IMR-90 (cell line): ENCODE results near the gene LOXL4. TPM values are rescaled to one million over a fixed set of nuclear protein-coding genes. Genes with fewer than 3 reads are reported as not detected.

ENCODE experiments used
- ATAC-seq: fragments of 200-7000 bp; cut with Tn5 transposase; 2 replicates; pipeline ENCODE4 v1.9.1; 2020; ENCODE audit warnings: low read depth, mild to moderate bottlenecking, moderate library complexity
- BruUV-seq: library from RNA; stranded (reverse); fragments of 400-500 nt; replicated peaks from 2 replicates; lab custom pipeline; 2021; lab: Mats Ljungman, UMichigan
- CTCF ChIA-PET: fragments of 300-600 bp; formaldehyde crosslinking; extraction: SDS; loops from one replicate; lab custom pipeline; 2021; ENCODE audit warnings: antibody characterized with exemption; lab: Yijun Ruan, JAX
- POLR2A ChIA-PET: fragments of 300-600 bp; sonication (Branson Sonifier 250); formaldehyde crosslinking; loops from one replicate; lab custom pipeline; 2022; ENCODE audit warnings: antibody characterized with exemption; ENCODE audit not compliant: unreplicated experiment; lab: Charles Lee
- DNase-seq: peaks from one replicate; pipeline ENCODE4 v3.0.0; 2013
- H2AFZ ChIP-seq: replicated peaks from 2 replicates; pipeline ENCODE3; 2013; ENCODE audit warnings: low read length, mild to moderate bottlenecking; ENCODE audit not compliant: poor library complexity
- H2AK5ac ChIP-seq: 2 replicates; pipeline ENCODE4 v1.6.1; 2013; ENCODE audit warnings: low read depth, low read length, inconsistent platforms
- H2AK9ac ChIP-seq: replicated peaks from 2 replicates; pipeline ENCODE3; 2013; ENCODE audit warnings: mild to moderate bottlenecking, low read depth, low read length, moderate library complexity; ENCODE audit not compliant: poor library complexity
- H2BK120ac ChIP-seq: 2 replicates; pipeline ENCODE4 v1.6.1; 2013; ENCODE audit warnings: low read depth, low read length, inconsistent platforms
- H2BK15ac ChIP-seq: 3 replicates; pipeline ENCODE4 v1.6.1; 2013; ENCODE audit warnings: low read depth, low read length, inconsistent platforms
- H2BK20ac ChIP-seq: 2 replicates; pipeline ENCODE4 v1.6.1; 2013; ENCODE audit warnings: low read depth, mild to moderate bottlenecking, inconsistent platforms, low read length, moderate library complexity
- H2BK5ac ChIP-seq: 2 replicates; pipeline ENCODE4 v1.6.1; 2013; ENCODE audit warnings: mild to moderate bottlenecking, low read depth, low read length, inconsistent platforms; ENCODE audit not compliant: poor library complexity, severe bottlenecking
- H3K14ac ChIP-seq: replicated peaks from 2 replicates; pipeline ENCODE4 v1.6.1; 2013; ENCODE audit warnings: low read depth, low read length, inconsistent platforms
- H3K18ac ChIP-seq: 2 replicates; pipeline ENCODE4 v1.6.1; 2013; ENCODE audit warnings: low read depth, low read length, control low read depth
- H3K23ac ChIP-seq: 2 replicates; pipeline ENCODE4 v1.6.1; 2013; ENCODE audit warnings: low read depth, low read length, inconsistent platforms
- H3K27ac ChIP-seq: 2 replicates; pipeline ENCODE4 v1.5.1; 2013; ENCODE audit warnings: mild to moderate bottlenecking, control low read depth, low read length; ENCODE audit not compliant: insufficient read depth
- H3K27me3 ChIP-seq: 2 replicates; pipeline ENCODE4 v1.6.1; 2013; ENCODE audit warnings: low read length; ENCODE audit not compliant: control insufficient read depth, insufficient read depth
- H3K36me3 ChIP-seq: 2 replicates; pipeline ENCODE4 v1.6.1; 2013; ENCODE audit warnings: low read length, mixed read lengths; ENCODE audit not compliant: control insufficient read depth, insufficient read depth
- H3K4ac ChIP-seq: 2 replicates; pipeline ENCODE4 v1.6.1; 2013; ENCODE audit warnings: low read depth, low read length, inconsistent platforms
- H3K4me1 ChIP-seq: 2 replicates; pipeline ENCODE4 v1.6.1; 2013; ENCODE audit warnings: low read length, mixed read lengths; ENCODE audit not compliant: control insufficient read depth, insufficient read depth
- H3K4me2 ChIP-seq: 2 replicates; pipeline ENCODE4 v1.6.1; 2013; ENCODE audit warnings: low read depth, mild to moderate bottlenecking, control low read depth, low read length, moderate library complexity
- H3K4me3 ChIP-seq: 2 replicates; pipeline ENCODE4 v1.5.1; 2013; ENCODE audit warnings: low read depth, mild to moderate bottlenecking, control low read depth, low read length, moderate library complexity; ENCODE audit not compliant: insufficient read depth
- H3K56ac ChIP-seq: 2 replicates; pipeline ENCODE4 v1.6.1; 2013; ENCODE audit warnings: low read length, inconsistent platforms; ENCODE audit not compliant: insufficient read depth; ENCODE audit errors: extremely low read depth
- H3K79me1 ChIP-seq, 2 experiments: 2 replicates each; pipeline ENCODE4 v1.6.1; 2013; ENCODE audit warnings: low read length in 2 of 2, inconsistent platforms in 1 of 2, low read depth in 1 of 2
- H3K9ac ChIP-seq: 2 replicates; pipeline ENCODE4 v1.6.1; 2013; ENCODE audit warnings: low read depth, low read length, control low read depth
- H3K9me1 ChIP-seq: 2 replicates; pipeline ENCODE4 v1.6.1; 2013; ENCODE audit warnings: low read length, inconsistent platforms; ENCODE audit not compliant: insufficient read depth
- H3K9me3 ChIP-seq: 2 replicates; pipeline ENCODE4 v1.6.1; 2013; ENCODE audit warnings: low read length; ENCODE audit not compliant: control insufficient read depth, insufficient read depth
- H4K20me1 ChIP-seq: 2 replicates; pipeline ENCODE4 v1.6.1; 2013; ENCODE audit warnings: low read length, inconsistent platforms; ENCODE audit not compliant: insufficient read depth
- H4K5ac ChIP-seq: 2 replicates; pipeline ENCODE4 v1.6.1; 2013; ENCODE audit warnings: mild to moderate bottlenecking, low read depth, low read length, control low read depth
- H4K8ac ChIP-seq, 2 experiments: 2 replicates each; pipeline ENCODE4 v1.6.1; 2013; ENCODE audit warnings: low read depth in 2 of 2, low read length in 2 of 2, control low read depth in 1 of 2, inconsistent platforms in 1 of 2
- H4K91ac ChIP-seq: 2 replicates; pipeline ENCODE4 v1.6.1; 2013; ENCODE audit warnings: low read depth, low read length, inconsistent platforms; ENCODE audit not compliant: insufficient read depth
- CEBPB ChIP-seq: IDR thresholded peaks from 2 replicates; pipeline ENCODE4 v1.6.1; 2012; ENCODE audit warnings: low read depth, low read length, improper control_type of control experiment
- NFE2L2 ChIP-seq: fragments of 150-350 bp; IDR thresholded peaks from 2 replicates; pipeline ENCODE4 v1.6.1; 2016; ENCODE audit warnings: low read depth, mild to moderate bottlenecking, low read length
- WGBS, 2 experiments: methylation state at CpG; one replicate each; pipeline versions ENCODE4 v1.1.5 to v1.1.7; 2013; ENCODE audit warnings: missing lambda C conversion rate in 2 of 2; ENCODE audit not compliant: insufficient read length in 1 of 2; ENCODE audit errors: extremely low coverage in 2 of 2; 5-methylcytosine and 5-hydroxymethylcytosine counted together
- dilution Hi-C: fragments of 300-500 bp; cut with HindIII; formaldehyde crosslinking; loops from one replicate; pipeline ENCODE4 v1.14.3; 2018; ENCODE audit warnings: low sequenced_read_pairs; ENCODE audit not compliant: unreplicated experiment
- in situ Hi-C: fragments of 300-500 bp; cut with MboI; formaldehyde crosslinking; loops from 3 replicates; pipeline ENCODE4 v1.14.3; 2019; ENCODE audit warnings: low sequenced_read_pairs, inconsistent platforms, mixed read lengths
- intact Hi-C: fragments of 100-400 bp; cut with micrococcal nuclease; formaldehyde crosslinking; loops from 2 replicates; pipeline ENCODE4 v1.10.0; 2022
- polyA plus RNA-seq, 3 experiments: library from polyadenylated mRNA; depleted of rRNA; stranded (reverse); fragments of >200 nt; gene quantifications; 2 replicates each; pipeline ENCODE4 v1.2.3, GENCODE V29; 2012; ENCODE audit warnings: low replicate concordance in 1 of 3
- total RNA-seq: library from RNA; depleted of rRNA; stranded (reverse); fragments of >200 nt; gene quantifications from 2 replicates; pipeline ENCODE4 v1.2.3, GENCODE V29; 2012

Gene LOXL4
- total and polyA plus RNA-seq, 2 of the 4 experiments (the other 2 are of a cell fraction): 20.8 to 26.7 TPM

- no peaks in the 10 kb centered on the region for H3K27me3 ChIP-seq
- H4K91ac ChIP-seq: no peak overlapping the region
- H3K9ac ChIP-seq: no peak overlapping the region
- H3K9me1 ChIP-seq: peaks cover 20% of the 10 kb centered on the region
- dilution Hi-C loops (no loop called here), in situ Hi-C loops (no loop called here), intact Hi-C loops (no loop called here)
- H2BK5ac ChIP-seq: no peak overlapping the region
- H2AFZ ChIP-seq: peak overlapping the region; percentile 34
- peak overlapping the region; percentile 43 for H2AK5ac ChIP-seq
- no peaks in the 10 kb centered on the region; the same call in none of the 2 replicates for H4K20me1 ChIP-seq
- 0 out of 2 replicates have a peak, but pooled peaks cover 3% of the 10 kb centered on the region for H3K36me3 ChIP-seq
- no peak overlapping the region for H2BK15ac ChIP-seq
- ChIA-PET POLR2A (no interaction called here), CTCF (interaction anchor here (0.6 kb wide), 1 partner anchor 14 kb away, joined by 3 read pairs; no protein-coding TSS in a partner anchor)
- no peak for TF ChIP-seq NFE2L2
- TF ChIP-seq CEBPB: peak; percentile 23; the same call in 1 of the 2 replicates
- no peak overlapping the region; a peak in 1 of 4 replicates for H4K8ac ChIP-seq
- peak overlapping the region; percentile 3 for H2BK20ac ChIP-seq
- ATAC-seq (peak; percentile 55; the same call in 1 of the 2 replicates), DNase-seq (peak; percentile 35)
- H3K4me3 ChIP-seq: no peak overlapping the region
- 17% methylated on average over 2 of the region's 9 CpGs; no CpG with 5 or more reads in 1 of the 2 experiments for whole genome bisulfite sequencing, 2 experiments
- no peak overlapping the region for H3K18ac ChIP-seq
- no peak overlapping the region for H3K27ac ChIP-seq
- no peak overlapping the region for H3K4me2 ChIP-seq
- H3K4ac ChIP-seq: peak overlapping the region; percentile 64; the same call in 1 of the 2 replicates
- peak overlapping the region; percentile 66 for H2AK9ac ChIP-seq
- no peaks in the 10 kb centered on the region for H3K79me1 ChIP-seq
- no peak overlapping the region for H4K5ac ChIP-seq
- no peak overlapping the region for H2BK120ac ChIP-seq
- no TSS peak for BruUV-seq
- H3K9me3 ChIP-seq: no peaks in the 10 kb centered on the region
- H3K14ac ChIP-seq: peak overlapping the region; percentile 1; the same call in 1 of the 2 replicates
- H3K56ac ChIP-seq: no peak overlapping the region
- no peak overlapping the region for H3K23ac ChIP-seq
- H3K4me1 ChIP-seq: peaks cover 9% of the 10 kb centered on the region
These were observed 7.6 kb downstream of the LOXL4 start for GRCh38 chr10:98260350-98260749.
